ENCODE measurements around the gene INSYN2B. TPM values are rescaled to one million over a fixed set of nuclear protein-coding genes. Genes with fewer than 3 reads are reported as not detected.

INSYN2B gene
- total RNA-seq, 1 donor from 2014 or later, result 0.25 TPM

- Histone ChIP-seq H3K4me1 (no peaks in the 10 kb centered on the region), H3K27ac (no peak overlapping the region), H3K4me3 (no peak overlapping the region), H3K27me3 (no peaks in the 10 kb centered on the region), H3K36me3 (no peaks in the 10 kb centered on the region), H3K9me3 (no peaks in the 10 kb centered on the region)
- DNase-seq (ENCODE audit: extremely low spot score in 2 of 2), result no peak
- TF ChIP-seq POLR2A (IDR thresholded peaks at IDR 0.05) (no peak), CTCF (IDR thresholded peaks at IDR 0.05) (no peak), POLR2AphosphoS5 (IDR thresholded peaks at IDR 0.05; ENCODE audit: insufficient read depth in 1 of 2, low read depth in 1 of 2) (no peak)
- intact Hi-C loops (cut with DNase I), result no loop called here
These were observed 99.5 kb downstream of the INSYN2B start for GRCh38 chr5:169880785-169881184.

- TF ChIP-seq POLR2AphosphoS5 (IDR thresholded peaks at IDR 0.05; ENCODE audit: insufficient read depth in 1 of 2, low read depth in 1 of 2), result no peak
- no peak for TF ChIP-seq POLR2A (IDR thresholded peaks at IDR 0.05)
- no peak for TF ChIP-seq CTCF (IDR thresholded peaks at IDR 0.05)
- H3K27me3 ChIP-seq, result no peaks in the 10 kb centered on the region
- intact Hi-C loops (cut with DNase I), result no loop called here
- no peak for DNase-seq (ENCODE audit: extremely low spot score in 2 of 2)
- H3K27ac ChIP-seq, result no peak overlapping the region
- H3K4me1 ChIP-seq, result no peaks in the 10 kb centered on the region
- no peaks in the 10 kb centered on the region for H3K9me3 ChIP-seq
- H3K36me3 ChIP-seq, result no peaks in the 10 kb centered on the region
- no peak overlapping the region for H3K4me3 ChIP-seq
These were observed 100.2 kb downstream of the INSYN2B start for GRCh38 chr5:169880012-169880663.

GRCh38 chr5:169876386-169876785, 103.9 kb downstream of the INSYN2B start:
- DNase-seq (ENCODE audit: extremely low spot score in 2 of 2), result no peak
- no peak for TF ChIP-seq CTCF (IDR thresholded peaks at IDR 0.05)
- no peak for TF ChIP-seq POLR2AphosphoS5 (IDR thresholded peaks at IDR 0.05; ENCODE audit: insufficient read depth in 1 of 2, low read depth in 1 of 2)
- TF ChIP-seq POLR2A (IDR thresholded peaks at IDR 0.05), result no peak
- intact Hi-C loops (cut with DNase I), result no loop called here
- Histone ChIP-seq H3K27ac (no peak overlapping the region), H3K36me3 (no peaks in the 10 kb centered on the region), H3K9me3 (no peaks in the 10 kb centered on the region), H3K4me1 (no peaks in the 10 kb centered on the region), H3K27me3 (no peaks in the 10 kb centered on the region), H3K4me3 (no peak overlapping the region)

GRCh38 chr5:169875731-169876130, 104.6 kb downstream of the INSYN2B start:
- intact Hi-C loops (cut with DNase I), result no loop called here
- no peak for DNase-seq (ENCODE audit: extremely low spot score in 2 of 2)
- H3K27ac ChIP-seq, result no peak overlapping the region

More at GRCh38 chr5:169875731-169876130, 104.6 kb downstream of the INSYN2B start:
- H3K4me1 ChIP-seq, result no peaks in the 10 kb centered on the region
- no peaks in the 10 kb centered on the region for H3K36me3 ChIP-seq
- H3K9me3 ChIP-seq, result no peaks in the 10 kb centered on the region
- TF ChIP-seq POLR2A (IDR thresholded peaks at IDR 0.05) (no peak), POLR2AphosphoS5 (IDR thresholded peaks at IDR 0.05; ENCODE audit: insufficient read depth in 1 of 2, low read depth in 1 of 2) (no peak), CTCF (IDR thresholded peaks at IDR 0.05) (no peak)
- H3K4me3 ChIP-seq, result no peak overlapping the region
- H3K27me3 ChIP-seq, result no peaks in the 10 kb centered on the region
